A549 (cell line): Measurements from ENCODE around the gene PGLYRP1. TPM values are rescaled to one million over a fixed set of nuclear protein-coding genes. Genes with fewer than 3 reads are reported as not detected.

Source experiments
- ATAC-seq, 2 experiments: fragments of 200-7000 bp in 1 of 2; fragments of >200 bp in 1 of 2; cut with Nextera tagmentation in 1 of 2; cut with Tn5 transposase in 1 of 2; 3 replicates each; pipeline versions ENCODE4 v1.8.0 to v1.9.1; 2018 to 2020; ENCODE audit warnings: mild to moderate bottlenecking in 1 of 2, moderate library complexity in 1 of 2
- CTCF ChIA-PET: fragments of 300-600 bp; sonication (Branson Sonifier 250); formaldehyde crosslinking; extraction: SDS; loops from one replicate; lab custom pipeline; 2021; ENCODE audit warnings: antibody characterized with exemption, inconsistent platforms; lab: Yijun Ruan, JAX
- POLR2A ChIA-PET: fragments of 350-600 bp; formaldehyde crosslinking; extraction: SDS; loops from one replicate; lab custom pipeline; 2021; ENCODE audit warnings: antibody characterized with exemption, inconsistent platforms; lab: Yijun Ruan, JAX
- DNase-seq, 2 experiments: peaks; one replicate each; pipeline versions ENCODE4 v3.0.0 to v3.0.0-alpha.2; 2011 to 2016; ENCODE audit warnings: low read depth in 1 of 2, low spot score in 1 of 2
- FAIRE-seq: peaks from 2 replicates; lab custom pipeline; 2011; peaks lifted over from hg19 to GRCh38; lab: Jason Lieb, UNC
- H3K27ac ChIP-seq, 2 experiments: fragments of >200 bp; sonication (Bioruptor Twin); formaldehyde crosslinking; 3 replicates each; pipeline ENCODE4 v1.5.1; 2016 to 2017
- H3K4me1 ChIP-seq: fragments of >200 bp; sonication (Bioruptor Twin); formaldehyde crosslinking; 3 replicates; pipeline ENCODE4 v1.6.1; 2016
- H3K4me2 ChIP-seq: fragments of >200 bp; sonication (Bioruptor Twin); formaldehyde crosslinking; 3 replicates; pipeline ENCODE4 v1.6.1; 2016
- H3K4me3 ChIP-seq: fragments of >200 bp; sonication (Bioruptor Twin); formaldehyde crosslinking; 3 replicates; pipeline ENCODE4 v1.5.1; 2016
- H3K9me3 ChIP-seq: fragments of >200 bp; sonication (Bioruptor Twin); formaldehyde crosslinking; 3 replicates; pipeline ENCODE4 v1.6.1; 2016
- CBX8 ChIP-seq: fragments of 200-600 bp; sonication (generic); IDR thresholded peaks from 2 replicates; pipeline ENCODE4 v1.6.1; 2016
- ESRRA ChIP-seq: fragments of 150-350 bp; IDR thresholded peaks from 2 replicates; pipeline ENCODE4 v1.6.1; 2014; ENCODE audit warnings: mild to moderate bottlenecking, low read length, borderline replicate concordance
- FOSB ChIP-seq: fragments of 250-450 bp; sonication (Bioruptor Pico); IDR thresholded peaks from 2 replicates; pipeline ENCODE4 v1.5.0; 2020; ENCODE audit warnings: mild to moderate bottlenecking, moderate library complexity
- FOXS1 ChIP-seq: fragments of 250-450 bp; sonication (Bioruptor Pico); IDR thresholded peaks from 2 replicates; pipeline ENCODE4 v1.5.0; 2020; ENCODE audit warnings: mild to moderate bottlenecking, moderate library complexity
- GATA3 ChIP-seq: IDR thresholded peaks from 2 replicates; pipeline ENCODE4 v1.6.1; 2012; ENCODE audit warnings: borderline replicate concordance
- HMGXB4 ChIP-seq: fragments of 250-450 bp; sonication (Bioruptor Pico); IDR thresholded peaks from 2 replicates; pipeline ENCODE4 v1.5.0; 2021; ENCODE audit warnings: mild to moderate bottlenecking, moderate library complexity, borderline replicate concordance
- HOXA7 ChIP-seq: fragments of 250-450 bp; sonication (Bioruptor Pico); IDR thresholded peaks from 2 replicates; pipeline ENCODE4 v1.5.0; 2020; ENCODE audit warnings: mild to moderate bottlenecking, moderate library complexity
- HOXB5 ChIP-seq: fragments of 250-450 bp; sonication (Bioruptor Pico); IDR thresholded peaks from 2 replicates; pipeline ENCODE4 v1.5.0; 2020; ENCODE audit warnings: mild to moderate bottlenecking, moderate library complexity
- JUNB ChIP-seq: fragments of >200 bp; sonication (Bioruptor Twin); formaldehyde crosslinking; IDR thresholded peaks from 2 replicates; pipeline ENCODE4 v1.6.1; 2016
- KDM1A ChIP-seq: fragments of 200-600 bp; sonication (generic); IDR thresholded peaks from 2 replicates; pipeline ENCODE4 v1.6.1; 2016; ENCODE audit warnings: low read depth, mild to moderate bottlenecking
- MAFK ChIP-seq: fragments of 450-650 bp; IDR thresholded peaks from 2 replicates; pipeline ENCODE4 v1.6.1; 2014; ENCODE audit not compliant: partially characterized antibody
- NFE2L2 ChIP-seq: fragments of 150-350 bp; conservative IDR thresholded peaks from 2 replicates; pipeline ENCODE4 v1.6.1; 2014; ENCODE audit warnings: low read length
- NPAS2 ChIP-seq: fragments of 250-450 bp; sonication (Bioruptor Pico); IDR thresholded peaks from 2 replicates; pipeline ENCODE4 v1.8.0; 2022; ENCODE audit warnings: mild to moderate bottlenecking, moderate library complexity, borderline replicate concordance
- NR3C1 ChIP-seq: fragments of >200 bp; sonication (Bioruptor Twin); formaldehyde crosslinking; IDR thresholded peaks from 3 replicates; pipeline ENCODE4 v1.6.1; 2017
- ZSCAN20 ChIP-seq: fragments of 250-450 bp; sonication (Bioruptor Pico); IDR thresholded peaks from 2 replicates; pipeline ENCODE4 v1.8.0; 2022; ENCODE audit warnings: mild to moderate bottlenecking, moderate library complexity
- WGBS: methylation state at CpG from one replicate; pipeline ENCODE4 v1.1.6; 2017; ENCODE audit errors: missing lambda C conversion rate; 5-methylcytosine and 5-hydroxymethylcytosine counted together
- polyA plus RNA-seq, 4 experiments: library from polyadenylated mRNA; depleted of rRNA in 3 of 4; stranded (reverse); fragments of >200 nt; fragmentation: RNase III in 1 of 4; extraction: RNeasy Plus Mini Kit Qiagen cat#74134 plus additional on column Dnase treatment in 1 of 4; gene quantifications; 2 replicates in 3 of 4; 3 replicates in 1 of 4; pipeline ENCODE4 v1.2.3, GENCODE V29; 2011 to 2017
- TF ChIP-seq, protein P1 (sequence below): fragments of 200-600 bp; sonication (generic); IDR thresholded peaks from 2 replicates; pipeline ENCODE4 v1.6.1; 2016; ENCODE audit warnings: antibody characterized with exemption, mild to moderate bottlenecking, moderate library complexity
- TF ChIP-seq, protein P2 (sequence below): fragments of >200 bp; sonication (Bioruptor Twin); formaldehyde crosslinking; IDR thresholded peaks from 3 replicates; pipeline ENCODE4 v1.6.1; 2016
- TF ChIP-seq, protein P3 (sequence below): IDR thresholded peaks from 2 replicates; pipeline ENCODE4 v1.6.1; 2012; ENCODE audit warnings: low read depth, borderline replicate concordance

Gene PGLYRP1
- polyA plus RNA-seq, 2 of the 4 experiments (the other 2 are of a cell fraction) = not detected

GRCh38 chr19:46019270-46019669 is 3.6 kb downstream of the PGLYRP1 start:
- ATAC-seq (no peak), DNase-seq (no peak), FAIRE-seq (no peak)
- TF ChIP-seq HOXA7 (no peak), NPAS2 (CRISPR knock-in tag) (no peak), JUNB (no peak), NR3C1 (no peak), FOXS1 (CRISPR knock-in tag) (no peak), ESRRA (no peak), ZSCAN20 (CRISPR knock-in tag) (no peak), MAFK (no peak), FOSB (CRISPR knock-in tag) (no peak), HMGXB4 (CRISPR knock-in tag) (no peak)
- TF ChIP-seq, protein P1, sequence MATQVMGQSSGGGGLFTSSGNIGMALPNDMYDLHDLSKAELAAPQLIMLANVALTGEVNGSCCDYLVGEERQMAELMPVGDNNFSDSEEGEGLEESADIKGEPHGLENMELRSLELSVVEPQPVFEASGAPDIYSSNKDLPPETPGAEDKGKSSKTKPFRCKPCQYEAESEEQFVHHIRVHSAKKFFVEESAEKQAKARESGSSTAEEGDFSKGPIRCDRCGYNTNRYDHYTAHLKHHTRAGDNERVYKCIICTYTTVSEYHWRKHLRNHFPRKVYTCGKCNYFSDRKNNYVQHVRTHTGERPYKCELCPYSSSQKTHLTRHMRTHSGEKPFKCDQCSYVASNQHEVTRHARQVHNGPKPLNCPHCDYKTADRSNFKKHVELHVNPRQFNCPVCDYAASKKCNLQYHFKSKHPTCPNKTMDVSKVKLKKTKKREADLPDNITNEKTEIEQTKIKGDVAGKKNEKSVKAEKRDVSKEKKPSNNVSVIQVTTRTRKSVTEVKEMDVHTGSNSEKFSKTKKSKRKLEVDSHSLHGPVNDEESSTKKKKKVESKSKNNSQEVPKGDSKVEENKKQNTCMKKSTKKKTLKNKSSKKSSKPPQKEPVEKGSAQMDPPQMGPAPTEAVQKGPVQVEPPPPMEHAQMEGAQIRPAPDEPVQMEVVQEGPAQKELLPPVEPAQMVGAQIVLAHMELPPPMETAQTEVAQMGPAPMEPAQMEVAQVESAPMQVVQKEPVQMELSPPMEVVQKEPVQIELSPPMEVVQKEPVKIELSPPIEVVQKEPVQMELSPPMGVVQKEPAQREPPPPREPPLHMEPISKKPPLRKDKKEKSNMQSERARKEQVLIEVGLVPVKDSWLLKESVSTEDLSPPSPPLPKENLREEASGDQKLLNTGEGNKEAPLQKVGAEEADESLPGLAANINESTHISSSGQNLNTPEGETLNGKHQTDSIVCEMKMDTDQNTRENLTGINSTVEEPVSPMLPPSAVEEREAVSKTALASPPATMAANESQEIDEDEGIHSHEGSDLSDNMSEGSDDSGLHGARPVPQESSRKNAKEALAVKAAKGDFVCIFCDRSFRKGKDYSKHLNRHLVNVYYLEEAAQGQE = no peak
- TF ChIP-seq, protein P2, sequence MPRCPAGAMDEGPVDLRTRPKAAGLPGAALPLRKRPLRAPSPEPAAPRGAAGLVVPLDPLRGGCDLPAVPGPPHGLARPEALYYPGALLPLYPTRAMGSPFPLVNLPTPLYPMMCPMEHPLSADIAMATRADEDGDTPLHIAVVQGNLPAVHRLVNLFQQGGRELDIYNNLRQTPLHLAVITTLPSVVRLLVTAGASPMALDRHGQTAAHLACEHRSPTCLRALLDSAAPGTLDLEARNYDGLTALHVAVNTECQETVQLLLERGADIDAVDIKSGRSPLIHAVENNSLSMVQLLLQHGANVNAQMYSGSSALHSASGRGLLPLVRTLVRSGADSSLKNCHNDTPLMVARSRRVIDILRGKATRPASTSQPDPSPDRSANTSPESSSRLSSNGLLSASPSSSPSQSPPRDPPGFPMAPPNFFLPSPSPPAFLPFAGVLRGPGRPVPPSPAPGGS = no peak
- 90% methylated on average over 13 of the region's 13 CpGs for WGBS
- no peak overlapping the region for H3K4me2 ChIP-seq
- H3K9me3 ChIP-seq = no peaks in the 10 kb centered on the region
- H3K4me1 ChIP-seq = peaks cover 20% of the 10 kb centered on the region
- POLR2A ChIA-PET = no interaction called here
- CTCF ChIA-PET = interaction anchor here (0.7 to 23.2 kb wide), 15 partner anchors 8 to 251 kb away, joined by 3 to 1009 read pairs (median 5); partner anchors contain the start of gene CCDC61
- no peak overlapping the region for H3K27ac ChIP-seq
- H3K4me3 ChIP-seq = no peak overlapping the region

DNA sequence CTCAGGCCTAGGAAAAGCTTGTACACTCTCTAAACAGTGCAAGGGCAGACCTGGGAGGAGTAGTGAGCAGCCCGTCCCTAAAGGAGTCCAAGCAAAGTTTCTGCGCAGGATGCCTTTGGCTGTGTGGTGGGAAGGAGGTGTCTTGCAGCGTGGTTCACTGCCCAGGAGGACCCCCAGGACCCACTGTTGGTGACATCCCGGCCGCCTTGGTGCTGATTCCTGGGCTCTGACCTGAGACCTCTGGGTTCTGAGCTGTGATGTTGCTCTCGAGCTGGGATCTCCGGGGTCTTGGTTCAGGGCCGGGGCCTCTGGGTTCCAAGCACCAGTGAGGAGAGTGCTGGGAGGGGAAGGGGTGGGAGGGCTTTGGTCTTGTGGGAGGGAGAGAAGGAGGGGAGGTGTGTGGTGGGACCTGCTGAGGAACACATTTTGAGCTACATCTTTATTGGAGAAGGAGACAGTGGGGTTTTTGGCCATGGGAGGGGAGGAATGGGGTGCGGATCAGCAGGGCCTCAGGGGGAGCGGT is 4.1 kb downstream of the PGLYRP1 start:
- Histone ChIP-seq H3K4me1 (peaks cover 20% of the 10 kb centered on the region), H3K4me3 (no peak overlapping the region), H3K4me2 (no peak overlapping the region), H3K9me3 (no peaks in the 10 kb centered on the region), H3K27ac (no peak overlapping the region)
- WGBS = 91% methylated on average over 10 of the region's 10 CpGs
- ATAC-seq (no peak), DNase-seq (no peak), FAIRE-seq (no peak)
- CTCF ChIA-PET = interaction anchor here (0.7 to 23.2 kb wide), 14 partner anchors 9 to 251 kb away, joined by 3 to 1009 read pairs (median 10); partner anchors contain the start of gene CCDC61
- no peak for TF ChIP-seq CBX8
- POLR2A ChIA-PET = interaction anchor here (0.6 kb wide), 1 partner anchor 134 kb away, joined by 4 read pairs; no protein-coding TSS in a partner anchor

GRCh38 chr19:46017874-46018675 is 4.8 kb downstream of the PGLYRP1 start:
- no peaks in the 10 kb centered on the region for H3K9me3 ChIP-seq
- H3K4me3 ChIP-seq = no peak overlapping the region
- FAIRE-seq (no peak), ATAC-seq (no peak), DNase-seq (no peak)
- TF ChIP-seq HOXB5 (CRISPR knock-in tag) (no peak), FOSB (CRISPR knock-in tag) (no peak), GATA3 (no peak), KDM1A (no peak), NFE2L2 (no peak), MAFK (no peak)
- TF ChIP-seq, protein P3, sequence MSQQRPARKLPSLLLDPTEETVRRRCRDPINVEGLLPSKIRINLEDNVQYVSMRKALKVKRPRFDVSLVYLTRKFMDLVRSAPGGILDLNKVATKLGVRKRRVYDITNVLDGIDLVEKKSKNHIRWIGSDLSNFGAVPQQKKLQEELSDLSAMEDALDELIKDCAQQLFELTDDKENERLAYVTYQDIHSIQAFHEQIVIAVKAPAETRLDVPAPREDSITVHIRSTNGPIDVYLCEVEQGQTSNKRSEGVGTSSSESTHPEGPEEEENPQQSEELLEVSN = no peak
- ChIA-PET CTCF (interaction anchor here (0.7 to 23.2 kb wide), 28 partner anchors 8 to 384 kb away, joined by 3 to 1009 read pairs (median 5); partner anchors contain the start of genes CCDC61, FOXA3, NANOS2 and SYMPK), POLR2A (interaction anchor here (0.6 kb wide), 1 partner anchor 133 kb away, joined by 4 read pairs; no protein-coding TSS in a partner anchor)
- peaks cover 20% of the 10 kb centered on the region for H3K4me1 ChIP-seq
- WGBS = 90% methylated on average over 14 of the region's 15 CpGs
- no peak overlapping the region for H3K4me2 ChIP-seq
- no peak overlapping the region for H3K27ac ChIP-seq
